ENCODE measurements around the gene ABCB1. TPM values are rescaled to one million over a fixed set of nuclear protein-coding genes. Genes with fewer than 3 reads are reported as not detected.

ABCB1 gene
- total and polyA plus RNA-seq, 10 of the 15 experiments (the other 5 are each of a cell fraction or from before 2014, with no cell fraction given), result 0.40 to 13.9 (median 1.9) TPM

DNA sequence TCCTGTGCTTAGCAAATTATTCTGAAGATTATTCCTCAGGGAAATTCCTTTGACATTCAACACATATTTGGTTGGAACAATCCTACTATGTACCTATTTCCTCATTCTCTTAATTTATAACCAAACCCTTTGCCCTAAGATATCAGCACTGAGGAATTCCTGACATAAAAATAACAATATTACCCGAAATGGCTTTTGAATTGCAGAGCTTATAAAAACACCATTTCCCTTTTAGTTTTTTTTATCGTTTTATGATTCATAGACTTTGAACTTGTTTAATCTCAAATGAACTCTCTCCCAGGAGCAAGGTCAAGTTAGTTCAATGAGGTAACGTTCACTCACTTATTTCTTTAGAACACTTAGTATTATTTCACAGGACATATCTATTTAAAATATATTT is 7.7 kb upstream of the ABCB1 start:
- ATAC-seq (no peak), FAIRE-seq (no peak), DNase-seq (ENCODE audit: low read depth, low spot score) (no peak)
- H3K27me3 ChIP-seq (replicated peaks in 1 of 2; ENCODE audit: control insufficient read depth in 2 of 2, insufficient read depth in 2 of 2, low read length in 1 of 2), result no peaks in the 10 kb centered on the region
- H3K36me3 ChIP-seq (ENCODE audit: control insufficient read depth in 2 of 2, insufficient read depth in 2 of 2, low read length in 1 of 2), result no peaks in the 10 kb centered on the region
- in situ Hi-C loops (cut with MboI), result no loop called here
- BruUV-seq (replicated peaks), result no TSS peak
- no peak overlapping the region for H3K4me3 ChIP-seq
- H3K9ac ChIP-seq (ENCODE audit: control insufficient read depth, insufficient read depth, low read length), result no peak overlapping the region
- no peaks in the 10 kb centered on the region for H3K79me2 ChIP-seq (ENCODE audit: control insufficient read depth, insufficient read depth, low read length)
- no peaks in the 10 kb centered on the region for H3K9me3 ChIP-seq (replicated peaks; ENCODE audit: control insufficient read depth, insufficient read depth, low read length)
- intact Hi-C loops (cut with micrococcal nuclease; ENCODE audit: unreplicated experiment), result no loop called here
- H3K4me2 ChIP-seq (ENCODE audit: control insufficient read depth, insufficient read depth), result no peak overlapping the region
- ChIA-PET RAD21 (ENCODE audit: unreplicated experiment) (no interaction called here), POLR2A (interaction anchor here (0.6 kb wide), 1 partner anchor 191 kb away, joined by 3 read pairs; no protein-coding TSS in a partner anchor), SMC1A (ENCODE audit: uncharacterized antibody, unreplicated experiment) (no interaction called here), CTCF (interaction anchor here (1.4 to 1.5 kb wide), 2 partner anchors 8 to 47 kb away, joined by 3 to 7 read pairs; partner anchors contain the start of gene ABCB1)
- 12% methylated on average over 3 of the region's 3 CpGs for WGBS (ENCODE audit: insufficient coverage, insufficient replicate concordance, low lambda C conversion rate, missing lambda C conversion rate)
- H3K27ac ChIP-seq (ENCODE audit: control insufficient read depth, insufficient read depth), result no peak overlapping the region
- no peaks in the 10 kb centered on the region for H4K20me1 ChIP-seq (ENCODE audit: control insufficient read depth, insufficient read depth)
- H2AFZ ChIP-seq (ENCODE audit: control insufficient read depth, low read depth, low read length), result no peak overlapping the region
- H3K4me1 ChIP-seq (ENCODE audit: control insufficient read depth, insufficient read depth, low read length), result no peaks in the 10 kb centered on the region
- TF ChIP-seq, protein P1, sequence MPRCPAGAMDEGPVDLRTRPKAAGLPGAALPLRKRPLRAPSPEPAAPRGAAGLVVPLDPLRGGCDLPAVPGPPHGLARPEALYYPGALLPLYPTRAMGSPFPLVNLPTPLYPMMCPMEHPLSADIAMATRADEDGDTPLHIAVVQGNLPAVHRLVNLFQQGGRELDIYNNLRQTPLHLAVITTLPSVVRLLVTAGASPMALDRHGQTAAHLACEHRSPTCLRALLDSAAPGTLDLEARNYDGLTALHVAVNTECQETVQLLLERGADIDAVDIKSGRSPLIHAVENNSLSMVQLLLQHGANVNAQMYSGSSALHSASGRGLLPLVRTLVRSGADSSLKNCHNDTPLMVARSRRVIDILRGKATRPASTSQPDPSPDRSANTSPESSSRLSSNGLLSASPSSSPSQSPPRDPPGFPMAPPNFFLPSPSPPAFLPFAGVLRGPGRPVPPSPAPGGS (IDR thresholded peaks at IDR 0.05; ENCODE audit: borderline replicate concordance, insufficient read depth, low read depth, low read length, poor library complexity, severe bottlenecking), result no peak
- no peak for TF ChIP-seq DPF2 (IDR thresholded peaks at IDR 0.05)
- TF ChIP-seq, protein P2, sequence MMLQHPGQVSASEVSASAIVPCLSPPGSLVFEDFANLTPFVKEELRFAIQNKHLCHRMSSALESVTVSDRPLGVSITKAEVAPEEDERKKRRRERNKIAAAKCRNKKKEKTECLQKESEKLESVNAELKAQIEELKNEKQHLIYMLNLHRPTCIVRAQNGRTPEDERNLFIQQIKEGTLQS (IDR thresholded peaks at IDR 0.05; ENCODE audit: borderline replicate concordance, extremely low read depth, low read depth, low read length), result no peak
- TF ChIP-seq, protein P3, sequence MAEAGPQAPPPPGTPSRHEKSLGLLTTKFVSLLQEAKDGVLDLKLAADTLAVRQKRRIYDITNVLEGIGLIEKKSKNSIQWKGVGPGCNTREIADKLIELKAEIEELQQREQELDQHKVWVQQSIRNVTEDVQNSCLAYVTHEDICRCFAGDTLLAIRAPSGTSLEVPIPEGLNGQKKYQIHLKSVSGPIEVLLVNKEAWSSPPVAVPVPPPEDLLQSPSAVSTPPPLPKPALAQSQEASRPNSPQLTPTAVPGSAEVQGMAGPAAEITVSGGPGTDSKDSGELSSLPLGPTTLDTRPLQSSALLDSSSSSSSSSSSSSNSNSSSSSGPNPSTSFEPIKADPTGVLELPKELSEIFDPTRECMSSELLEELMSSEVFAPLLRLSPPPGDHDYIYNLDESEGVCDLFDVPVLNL (IDR thresholded peaks at IDR 0.05; ENCODE audit: low read depth, low read length), result no peak
- no peak for TF ChIP-seq KAT2A (conservative IDR thresholded peaks at IDR 0.05; ENCODE audit: control insufficient read depth, low read depth, low read length)
- TF ChIP-seq, protein P4, sequence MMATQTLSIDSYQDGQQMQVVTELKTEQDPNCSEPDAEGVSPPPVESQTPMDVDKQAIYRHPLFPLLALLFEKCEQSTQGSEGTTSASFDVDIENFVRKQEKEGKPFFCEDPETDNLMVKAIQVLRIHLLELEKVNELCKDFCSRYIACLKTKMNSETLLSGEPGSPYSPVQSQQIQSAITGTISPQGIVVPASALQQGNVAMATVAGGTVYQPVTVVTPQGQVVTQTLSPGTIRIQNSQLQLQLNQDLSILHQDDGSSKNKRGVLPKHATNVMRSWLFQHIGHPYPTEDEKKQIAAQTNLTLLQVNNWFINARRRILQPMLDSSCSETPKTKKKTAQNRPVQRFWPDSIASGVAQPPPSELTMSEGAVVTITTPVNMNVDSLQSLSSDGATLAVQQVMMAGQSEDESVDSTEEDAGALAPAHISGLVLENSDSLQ (IDR thresholded peaks at IDR 0.05), result no peak

Measured in GM12878 (cell line).